Memory B cell (primary cell): ENCODE data around the gene AHNAK.
"Not testable (repeated sequence)": the region's sequence is repeated elsewhere in the genome, so short reads cannot be mapped to it uniquely, and the experiment has no call there.

ENCODE experiments used
- ATAC-seq: fragments of 150-1000 bp; cut with Tn5 transposase; 2 replicates; pipeline ENCODE4 v1.10.0; 2021; ENCODE audit warnings: low read depth, mild to moderate bottlenecking, moderate library complexity
- DNase-seq, 2 donors: peaks; one replicate each; pipeline ENCODE4 v3.0.0; 2022; ENCODE audit warnings: low spot score in 2 of 2
- H3K27ac Mint-ChIP-seq: one replicate; pipeline ENCODE4 v1.8.0; 2022; ENCODE audit warnings: mild to moderate bottlenecking, moderate library complexity, mixed read lengths
- H3K27me3 Mint-ChIP-seq: one replicate; pipeline ENCODE4 v1.8.0; 2022; ENCODE audit warnings: mixed read lengths
- H3K36me3 Mint-ChIP-seq: one replicate; pipeline ENCODE4 v1.8.0; 2022; ENCODE audit warnings: mild to moderate bottlenecking, mixed read lengths
- H3K4me1 Mint-ChIP-seq: one replicate; pipeline ENCODE4 v1.8.0; 2022; ENCODE audit warnings: mixed read lengths
- H3K4me3 Mint-ChIP-seq: one replicate; pipeline ENCODE4 v1.8.0; 2022; ENCODE audit warnings: mild to moderate bottlenecking, moderate library complexity, mixed read lengths
- H3K9me3 Mint-ChIP-seq: one replicate; pipeline ENCODE4 v1.8.0; 2022; ENCODE audit warnings: mixed read lengths

The AHNAK gene

GRCh38 chr11:62451241-62451621, 95.4 kb downstream of the AHNAK start:
- Mint-ChIP-seq H3K36me3 (no peaks in the 10 kb centered on the region), H3K9me3 (no peaks in the 10 kb centered on the region), H3K4me1 (peaks cover 3% of the 10 kb centered on the region), H3K27me3 (peaks cover 7% of the 10 kb centered on the region), H3K4me3 (no peak overlapping the region), H3K27ac (no peak overlapping the region)
- ATAC-seq, result no peak
- DNase-seq, result no peak

- Mint-ChIP-seq H3K27me3 (peaks cover 7% of the 10 kb centered on the region), H3K27ac (no peak overlapping the region), H3K4me3 (no peak overlapping the region), H3K36me3 (no peaks in the 10 kb centered on the region), H3K9me3 (no peaks in the 10 kb centered on the region), H3K4me1 (peaks cover 3% of the 10 kb centered on the region)
- no peak for DNase-seq
- no peak for ATAC-seq
These were observed 95.9 kb downstream of the AHNAK start for GRCh38 chr11:62450543-62451240.

DNA sequence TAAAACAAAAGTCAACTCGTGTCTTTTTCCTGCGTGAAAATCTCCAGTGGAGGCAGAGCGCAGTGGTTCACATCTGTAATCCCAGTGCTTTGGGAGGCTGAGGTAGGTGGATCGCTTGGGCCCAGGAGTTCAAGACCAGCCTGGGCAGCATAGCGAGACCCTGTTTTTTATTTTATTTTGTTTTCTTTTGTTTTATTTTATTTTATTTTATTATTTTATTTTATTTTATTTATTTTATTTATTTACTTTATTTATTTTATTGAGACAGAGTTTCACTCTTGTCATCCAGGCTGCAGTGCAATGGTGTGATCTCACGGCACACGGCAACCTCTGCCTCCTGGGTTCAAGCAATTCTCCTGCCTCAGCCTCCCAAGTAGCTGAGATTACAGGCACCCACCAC, 96.7 kb downstream of the AHNAK start:
- not testable (repeated sequence) for H3K4me1 Mint-ChIP-seq, H3K27ac Mint-ChIP-seq, H3K4me3 Mint-ChIP-seq, H3K9me3 Mint-ChIP-seq, ATAC-seq, DNase-seq, H3K27me3 Mint-ChIP-seq, H3K36me3 Mint-ChIP-seq

DNA sequence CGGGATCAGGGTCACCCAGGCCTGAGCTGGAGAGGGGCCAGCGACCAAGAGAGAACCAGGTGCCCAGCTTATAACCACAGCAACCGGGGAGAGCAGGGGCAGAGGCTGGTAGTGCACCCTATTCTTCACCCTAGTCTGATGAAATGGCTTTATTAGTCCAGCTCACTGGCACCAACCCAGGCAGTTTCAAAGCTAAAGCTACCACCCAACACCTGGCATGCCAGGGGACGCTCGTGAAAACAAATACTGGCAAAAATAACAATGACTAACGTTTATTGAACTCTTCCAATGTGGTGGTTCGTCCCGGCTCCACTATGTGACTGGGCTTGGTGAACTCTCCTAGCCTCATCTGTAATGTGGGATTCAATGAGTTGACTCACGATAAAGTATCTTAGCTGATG, 97.2 kb downstream of the AHNAK start:
- DNase-seq (no peak), ATAC-seq (no peak)
- H3K36me3 Mint-ChIP-seq, result no peaks in the 10 kb centered on the region
- H3K4me1 Mint-ChIP-seq, result peaks cover 8% of the 10 kb centered on the region
- no peak overlapping the region for H3K4me3 Mint-ChIP-seq
- peaks cover 7% of the 10 kb centered on the region for H3K27me3 Mint-ChIP-seq
- H3K27ac Mint-ChIP-seq, result no peak overlapping the region
- no peaks in the 10 kb centered on the region for H3K9me3 Mint-ChIP-seq

DNA sequence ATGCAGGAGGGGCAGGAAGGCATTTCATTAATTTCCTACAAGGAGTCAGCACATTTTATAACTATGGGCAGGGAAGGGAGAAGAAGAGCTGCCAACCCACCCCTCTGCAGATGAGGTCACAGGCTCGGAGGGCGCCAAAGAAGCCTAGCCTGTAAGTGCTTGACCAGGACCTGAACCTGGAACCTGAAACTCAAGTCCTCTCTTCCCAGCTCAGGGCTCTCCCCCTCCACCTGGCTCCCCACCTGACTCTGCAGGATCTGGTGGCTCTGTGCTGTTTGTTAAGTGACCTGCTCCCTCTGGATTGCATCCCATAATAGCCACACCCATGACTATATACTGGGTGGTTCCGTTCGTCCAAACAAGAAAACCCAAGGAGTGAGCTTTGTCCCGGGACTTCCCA, 100.5 kb downstream of the AHNAK start:
- H3K27me3 Mint-ChIP-seq, result peaks cover 7% of the 10 kb centered on the region
- peaks cover 1% of the 10 kb centered on the region for H3K36me3 Mint-ChIP-seq
- H3K4me1 Mint-ChIP-seq, result peaks cover 18% of the 10 kb centered on the region
- no peaks in the 10 kb centered on the region for H3K9me3 Mint-ChIP-seq
- DNase-seq, result no peak
- H3K27ac Mint-ChIP-seq, result no peak overlapping the region
- no peak overlapping the region for H3K4me3 Mint-ChIP-seq
- no peak for ATAC-seq

DNA sequence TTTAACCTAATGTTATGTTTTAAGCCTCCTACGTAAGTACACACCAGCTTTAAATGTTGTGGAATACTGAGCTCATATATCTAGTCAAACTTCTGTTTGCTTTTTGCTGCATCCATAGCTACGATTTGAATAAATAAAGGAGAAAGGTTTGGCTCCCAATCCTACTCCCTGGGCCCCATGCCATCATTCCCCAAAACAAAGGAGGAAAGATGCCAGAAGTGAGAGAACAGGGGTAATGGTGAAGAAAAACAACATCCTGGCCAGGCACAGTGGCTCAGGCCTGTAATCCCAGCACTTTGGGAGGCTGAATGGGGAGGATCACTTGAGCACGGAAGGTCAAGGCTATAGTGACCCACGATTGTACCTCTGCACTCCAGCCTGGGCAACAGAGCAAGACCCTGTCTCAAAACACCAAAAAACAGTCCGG, 101.3 kb downstream of the AHNAK start:
- H3K9me3 Mint-ChIP-seq, result no peaks in the 10 kb centered on the region
- no peak for DNase-seq
- ATAC-seq, result no peak
- H3K27ac Mint-ChIP-seq, result no peak overlapping the region
- peaks cover 18% of the 10 kb centered on the region for H3K4me1 Mint-ChIP-seq
- peaks cover 7% of the 10 kb centered on the region for H3K27me3 Mint-ChIP-seq
- H3K4me3 Mint-ChIP-seq, result no peak overlapping the region
- peaks cover 1% of the 10 kb centered on the region for H3K36me3 Mint-ChIP-seq

DNA sequence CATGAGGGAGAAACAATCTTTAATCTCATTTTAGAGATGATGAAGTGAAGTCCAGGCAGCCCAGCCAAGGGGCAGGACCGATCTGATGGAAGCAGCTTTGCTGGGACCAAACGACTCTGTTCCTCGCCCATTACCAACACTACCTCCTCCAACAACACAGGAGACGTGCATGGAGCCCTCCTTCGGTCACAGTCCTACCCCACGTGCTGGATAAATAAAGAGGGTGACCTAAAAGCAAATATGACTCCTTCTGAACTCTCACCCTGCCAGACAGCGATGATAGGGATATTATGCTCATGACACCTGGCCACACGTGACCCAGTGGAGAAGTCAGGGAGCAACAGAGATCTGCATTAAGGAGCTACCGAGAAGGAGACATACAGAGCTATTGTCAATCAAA, 101.8 kb downstream of the AHNAK start:
- peak overlapping the region; percentile 90 for H3K4me3 Mint-ChIP-seq
- H3K36me3 Mint-ChIP-seq, result peaks cover 1% of the 10 kb centered on the region
- H3K4me1 Mint-ChIP-seq, result peaks cover 20% of the 10 kb centered on the region
- ATAC-seq, result no peak
- peaks cover 7% of the 10 kb centered on the region for H3K27me3 Mint-ChIP-seq
- H3K27ac Mint-ChIP-seq, result peak overlapping the region; percentile 94
- no peaks in the 10 kb centered on the region for H3K9me3 Mint-ChIP-seq
- no peak for DNase-seq

GRCh38 chr11:62444236-62444833, 102.3 kb downstream of the AHNAK start:
- H3K9me3 Mint-ChIP-seq, result no peaks in the 10 kb centered on the region
- peak overlapping the region; percentile 94 for H3K27ac Mint-ChIP-seq
- peak overlapping the region; percentile 90 for H3K4me3 Mint-ChIP-seq
- peak; percentile 64 to 66 for DNase-seq
- peak; percentile 96 for ATAC-seq
- H3K36me3 Mint-ChIP-seq, result peaks cover 1% of the 10 kb centered on the region
- H3K4me1 Mint-ChIP-seq, result peaks cover 20% of the 10 kb centered on the region
- peaks cover 7% of the 10 kb centered on the region for H3K27me3 Mint-ChIP-seq

DNA sequence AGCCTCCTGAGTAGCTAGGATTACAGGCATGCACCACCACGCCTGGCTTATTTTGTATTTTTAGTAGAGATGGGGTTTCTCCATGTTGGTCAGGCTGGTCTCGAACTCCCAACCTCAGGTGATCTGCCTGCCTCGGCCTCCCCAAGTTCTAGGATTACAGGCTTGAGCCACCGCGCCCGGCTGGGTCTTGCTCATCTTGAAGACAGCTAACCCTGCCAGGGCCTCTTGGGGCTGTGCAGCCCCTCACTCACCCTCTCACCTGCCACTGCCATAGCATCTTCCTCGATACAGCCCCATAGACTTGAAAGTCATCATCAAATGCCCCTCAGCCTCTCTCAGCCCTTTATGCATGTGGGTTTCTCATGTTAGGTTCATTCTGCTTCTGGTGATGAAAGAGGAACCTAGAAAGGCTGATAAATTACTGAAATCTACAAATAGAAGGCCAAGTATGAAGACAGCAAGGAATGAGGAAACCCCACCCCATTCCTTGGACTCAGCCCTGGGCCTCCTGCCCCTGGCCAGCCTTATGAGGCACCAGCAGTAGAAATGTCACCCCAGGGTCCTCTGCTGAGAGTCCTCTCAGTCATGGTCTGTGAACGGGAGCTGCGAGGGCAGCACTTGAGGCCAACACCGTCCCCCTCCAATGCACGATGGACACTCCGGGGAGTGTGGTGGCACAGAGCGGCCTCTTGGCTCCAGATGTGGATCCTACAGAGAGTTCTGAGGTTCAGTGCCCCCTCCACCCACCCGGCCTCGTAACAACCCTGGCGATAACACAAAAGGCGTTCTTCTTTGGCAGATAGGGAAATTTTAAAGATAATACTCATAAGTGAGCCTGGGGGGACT, 103.0 kb downstream of the AHNAK start:
- DNase-seq (peak in 1 of 2 donors; percentile 28), ATAC-seq (peak; percentile 31)
- Mint-ChIP-seq H3K27me3 (peaks cover 7% of the 10 kb centered on the region), H3K27ac (peak overlapping the region; percentile 94), H3K4me3 (peak overlapping the region; percentile 90), H3K4me1 (peaks cover 20% of the 10 kb centered on the region), H3K9me3 (no peaks in the 10 kb centered on the region), H3K36me3 (peaks cover 1% of the 10 kb centered on the region)

GRCh38 chr11:62439785-62440602, 106.6 kb downstream of the AHNAK start:
- Mint-ChIP-seq H3K27ac (no peak overlapping the region), H3K4me3 (no peak overlapping the region), H3K27me3 (no peaks in the 10 kb centered on the region), H3K36me3 (peaks cover 1% of the 10 kb centered on the region), H3K4me1 (peaks cover 26% of the 10 kb centered on the region), H3K9me3 (no peaks in the 10 kb centered on the region)
- DNase-seq (no peak), ATAC-seq (no peak)

GRCh38 chr11:62438641-62439040, 108.0 kb downstream of the AHNAK start:
- no peaks in the 10 kb centered on the region for H3K9me3 Mint-ChIP-seq
- H3K27me3 Mint-ChIP-seq, result no peaks in the 10 kb centered on the region
- H3K4me3 Mint-ChIP-seq, result no peak overlapping the region
- H3K27ac Mint-ChIP-seq, result no peak overlapping the region
- H3K4me1 Mint-ChIP-seq, result peaks cover 25% of the 10 kb centered on the region
- ATAC-seq (no peak), DNase-seq (no peak)
- peaks cover 1% of the 10 kb centered on the region for H3K36me3 Mint-ChIP-seq

DNA sequence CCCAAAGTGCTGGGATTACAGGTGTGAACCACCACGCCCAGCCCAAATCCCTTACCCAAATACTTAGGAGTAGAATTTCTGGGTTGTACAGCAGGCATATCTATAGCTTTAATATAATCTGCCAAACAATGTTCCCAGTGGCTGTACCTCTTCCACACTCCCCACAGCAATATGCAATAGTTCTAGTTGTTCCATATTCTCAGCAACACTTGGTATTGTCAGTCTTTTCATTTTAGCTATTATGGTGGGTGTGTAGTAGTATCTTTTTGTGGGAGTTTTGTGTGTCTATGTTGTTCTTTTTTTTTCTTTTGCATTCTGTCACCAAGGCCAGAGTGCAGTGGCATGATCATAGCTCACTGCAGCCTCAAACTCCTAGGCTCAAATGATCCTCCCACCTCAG, 109.0 kb downstream of the AHNAK start:
- H3K36me3 Mint-ChIP-seq, result no peaks in the 10 kb centered on the region

GRCh38 chr11:62435846-62436660, 110.6 kb downstream of the AHNAK start:
- Mint-ChIP-seq H3K4me1 (peaks cover 28% of the 10 kb centered on the region), H3K27ac (peak overlapping the region; percentile 58), H3K27me3 (no peaks in the 10 kb centered on the region), H3K36me3 (no peaks in the 10 kb centered on the region), H3K4me3 (no peak overlapping the region), H3K9me3 (no peaks in the 10 kb centered on the region)
- DNase-seq, result no peak
- peak; percentile 74 for ATAC-seq

More for the DNA sequence above, 109.0 kb downstream of the AHNAK start:
- Mint-ChIP-seq H3K4me3 (no peak overlapping the region), H3K9me3 (no peaks in the 10 kb centered on the region), H3K27ac (no peak overlapping the region), H3K27me3 (no peaks in the 10 kb centered on the region), H3K4me1 (peaks cover 23% of the 10 kb centered on the region)
- DNase-seq, result no peak
- ATAC-seq, result no peak
